ENCODE results near the gene NFYC.

NFYC gene

DNA sequence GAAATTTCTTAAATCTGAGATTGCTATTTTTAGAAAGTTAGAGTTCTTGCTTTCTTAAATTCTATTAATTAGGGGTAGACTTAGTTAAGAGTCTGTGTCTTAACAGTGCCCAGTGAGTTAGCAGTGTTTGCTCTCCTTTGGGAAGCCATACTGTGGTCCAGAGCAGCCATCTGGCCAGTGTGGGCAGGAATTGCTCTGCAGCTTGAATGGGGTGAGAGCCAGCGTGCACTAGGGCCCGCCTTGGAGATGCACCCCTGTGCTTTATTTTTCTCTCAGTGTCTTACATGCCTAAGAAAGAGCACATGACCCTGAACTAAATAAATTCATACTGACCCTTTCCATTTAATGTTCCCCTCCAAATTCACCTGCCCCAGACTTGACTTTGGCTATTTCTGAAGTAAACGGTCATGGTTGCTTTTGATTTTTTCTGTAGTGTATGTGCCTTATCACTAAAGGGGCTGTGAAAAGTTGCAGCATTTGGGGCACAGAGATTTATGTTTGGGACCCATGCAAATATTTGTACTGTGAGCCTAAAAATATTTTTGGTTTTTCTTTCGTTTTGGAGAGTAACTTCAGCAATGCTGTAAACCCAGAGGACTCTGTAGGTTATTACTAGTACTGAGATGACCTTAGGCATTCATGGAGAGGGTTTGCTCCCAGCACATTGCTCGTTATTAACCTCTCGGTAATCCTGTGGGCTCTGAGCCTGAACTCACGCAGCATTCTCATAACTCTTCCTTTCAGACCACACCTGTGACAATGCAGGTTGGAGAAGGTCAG lies 70.8 kb downstream of the NFYC start:
- no peak for FAIRE-seq

DNA sequence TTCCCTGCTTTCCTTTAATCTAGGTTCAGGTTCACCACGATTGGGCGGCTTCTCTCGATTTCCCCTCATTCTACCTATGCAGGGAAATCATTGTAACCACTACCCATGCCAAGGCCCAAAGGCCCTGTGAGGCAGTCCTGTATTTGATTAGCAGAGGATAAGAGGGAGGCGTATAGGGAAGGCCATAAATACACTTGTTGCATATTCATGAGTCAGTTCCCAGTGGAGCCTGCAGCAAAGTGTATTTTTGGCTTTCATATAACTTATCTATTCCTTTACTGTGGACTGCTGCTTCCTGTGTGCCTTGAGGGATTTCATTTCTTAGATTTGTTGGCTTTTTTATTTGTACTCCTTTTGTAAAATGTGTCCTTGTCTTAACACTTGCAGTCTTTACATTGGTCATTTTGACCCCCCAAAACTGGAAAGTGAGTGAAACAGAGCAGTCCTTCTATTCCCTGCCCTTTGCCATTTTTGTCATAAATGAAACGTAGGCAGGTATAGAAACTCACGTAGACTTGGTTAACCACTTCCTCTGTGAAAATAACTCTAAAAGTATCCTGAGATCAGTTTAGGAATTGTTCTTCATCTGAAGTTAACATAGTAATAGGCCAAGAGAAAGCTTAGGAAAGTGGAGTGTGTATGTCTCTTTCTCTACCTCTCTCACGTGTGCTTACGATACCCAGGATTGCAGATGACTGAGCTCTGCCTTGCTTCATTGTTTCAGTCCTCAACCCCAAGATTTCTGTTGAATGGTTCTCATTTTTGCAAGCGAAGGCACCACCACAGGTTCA lies 72.4 kb downstream of the NFYC start:
- no peak for FAIRE-seq

DNA sequence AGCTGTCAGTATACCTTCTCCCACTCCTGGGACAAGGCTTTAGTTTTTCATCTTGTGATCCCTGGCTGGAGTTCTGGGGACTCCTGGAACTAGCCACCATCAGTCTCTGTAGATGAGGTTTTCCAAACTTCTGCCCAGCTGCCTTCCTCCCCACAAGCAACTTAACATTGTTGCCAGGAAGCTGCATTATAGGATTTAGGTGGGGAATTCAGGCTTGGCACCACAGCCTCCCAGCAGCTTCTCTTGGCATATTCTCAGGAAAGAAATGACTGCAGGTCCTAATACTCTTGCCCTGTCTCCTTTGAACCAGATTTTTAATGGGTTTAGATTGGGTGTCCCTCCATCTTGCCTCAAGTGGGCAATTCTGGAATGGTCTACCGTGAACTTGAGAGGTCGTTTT lies 73.5 kb downstream of the NFYC start:
- FAIRE-seq, result no peak

- no peak for FAIRE-seq
Measured at GRCh38 chr1:40766017-40766416, 74.5 kb downstream of the NFYC start.

- FAIRE-seq, result no peak
Measured at GRCh38 chr1:40766560-40766959, 75.1 kb downstream of the NFYC start.

DNA sequence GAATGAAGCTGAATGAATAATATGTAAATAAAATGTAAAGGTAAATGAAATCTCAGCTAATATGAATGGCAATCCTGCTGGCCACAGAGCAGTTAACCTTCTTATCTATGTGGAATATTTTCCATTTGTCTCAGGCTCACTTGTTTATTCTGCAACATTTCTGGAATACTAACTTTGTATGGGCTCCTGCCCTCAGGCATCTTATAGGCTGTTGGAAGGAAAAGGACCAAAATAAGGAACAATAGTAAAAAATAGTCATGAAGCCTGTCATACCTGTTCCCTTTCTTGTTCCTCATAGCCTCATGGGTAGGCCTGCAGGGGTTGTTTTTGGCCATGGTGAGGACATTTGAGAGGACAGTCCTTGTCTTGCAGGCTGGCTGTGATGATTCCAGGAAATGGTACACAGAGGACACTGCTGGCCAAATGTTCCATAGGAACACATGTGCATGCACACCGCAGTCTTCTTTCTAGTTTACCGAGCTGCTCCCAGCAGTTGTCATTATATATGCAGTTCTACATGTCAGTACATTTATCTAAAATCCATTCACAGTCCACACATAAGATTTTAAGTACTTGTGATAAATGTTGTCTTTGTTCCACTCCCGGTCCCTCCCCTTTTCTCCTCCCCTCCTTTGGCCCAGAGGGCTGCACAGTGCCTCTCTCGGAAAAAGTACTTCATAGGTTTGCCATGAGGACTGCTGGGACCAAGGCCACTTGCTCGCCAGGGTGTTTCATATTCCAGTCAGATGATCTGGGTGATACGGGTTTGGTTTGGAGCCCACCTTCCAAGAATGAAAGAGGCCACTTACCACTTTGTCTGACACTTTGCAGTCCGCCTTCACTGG lies 76.9 kb downstream of the NFYC start:
- FAIRE-seq, result no peak

- FAIRE-seq, result no peak
Measured at GRCh38 chr1:40769815-40770214, 78.3 kb downstream of the NFYC start.

GRCh38 chr1:40770296-40771070 lies 79.0 kb downstream of the NFYC start:
- no peak for FAIRE-seq

DNA sequence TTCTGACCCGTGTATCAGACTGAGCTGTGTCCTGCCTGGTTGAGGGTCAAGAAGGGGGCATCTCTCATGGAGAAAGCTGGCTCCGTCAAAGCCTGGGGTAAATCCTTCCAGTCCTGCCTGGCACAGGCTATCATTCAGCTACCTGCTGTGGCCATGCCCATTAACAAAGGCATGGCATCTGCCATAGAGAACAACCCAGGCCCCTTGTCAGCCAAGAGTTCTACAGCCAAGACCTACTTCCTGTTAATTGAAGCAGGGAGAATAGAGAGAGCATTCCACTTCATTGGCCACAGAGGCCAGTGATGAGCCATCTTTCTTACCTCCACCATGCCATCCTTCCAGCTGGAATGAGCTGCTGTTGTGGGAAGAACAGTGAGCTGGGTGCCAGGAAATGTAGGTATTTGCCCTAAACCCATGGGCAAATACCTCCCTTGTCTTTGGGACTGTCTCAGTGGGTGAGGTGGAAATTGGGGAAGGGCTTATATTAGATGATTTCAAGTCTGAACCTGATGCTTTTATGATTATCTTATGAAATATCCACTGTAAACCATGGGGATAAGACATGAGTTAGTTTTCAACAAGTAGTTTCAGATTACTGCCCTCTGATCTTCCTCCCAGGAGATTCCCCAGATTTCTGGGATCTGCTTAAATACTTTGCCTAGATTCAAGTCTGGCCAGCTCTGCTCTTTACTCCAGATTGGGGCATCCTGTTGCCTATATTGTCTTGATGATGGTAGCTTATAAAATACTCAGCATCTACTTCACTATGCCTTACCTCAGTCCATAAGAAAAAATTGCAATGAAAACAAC lies 80.8 kb downstream of the NFYC start:
- FAIRE-seq, result no peak

- no peak for FAIRE-seq
Measured at GRCh38 chr1:40773748-40774265, 82.3 kb downstream of the NFYC start.

- no peak for FAIRE-seq
Measured at GRCh38 chr1:40774266-40774998, 82.9 kb downstream of the NFYC start.

DNA sequence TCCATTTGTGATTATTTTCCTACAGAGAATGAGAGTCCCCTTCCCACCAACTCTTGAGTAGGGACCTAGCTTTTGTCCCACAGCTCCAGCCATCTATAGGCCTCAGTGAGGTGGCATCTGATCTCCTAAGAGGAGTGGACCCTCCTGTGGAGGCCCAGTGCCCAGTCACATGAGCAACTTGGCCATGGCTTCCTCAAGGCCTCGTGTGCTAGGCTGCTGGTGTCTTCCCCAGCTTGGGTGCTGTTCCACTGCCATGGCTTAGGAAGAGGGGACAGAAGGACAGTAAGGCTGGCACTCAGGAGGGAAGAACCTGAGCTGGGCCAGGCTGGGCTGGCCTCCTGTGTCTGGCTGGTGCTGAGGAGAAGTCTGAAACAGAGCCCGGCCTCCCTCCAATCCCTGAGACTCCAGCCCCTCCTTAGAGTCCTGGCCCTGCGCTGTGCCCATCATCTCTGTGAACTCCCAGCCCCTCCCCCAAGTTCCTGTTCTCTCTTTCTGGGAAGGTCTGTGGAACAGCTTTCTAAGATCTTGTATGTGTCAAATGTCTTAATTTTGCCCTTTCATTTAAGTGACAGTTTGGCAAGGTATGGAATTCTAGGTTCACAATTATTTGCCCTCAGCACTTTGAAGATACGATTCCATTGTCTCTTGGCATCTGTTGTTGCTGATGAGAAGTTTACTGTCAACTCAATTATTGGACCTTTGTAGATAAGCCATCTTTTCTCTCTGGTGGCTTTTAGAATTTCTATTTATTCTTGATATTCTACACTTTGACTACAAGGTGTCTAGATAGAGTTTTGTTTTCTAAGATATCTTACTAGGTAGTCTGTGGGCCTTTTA lies 85.0 kb downstream of the NFYC start:
- FAIRE-seq, result no peak

GRCh38 chr1:40777224-40777970 lies 85.9 kb downstream of the NFYC start:
- no peak for FAIRE-seq

GRCh38 chr1:40780678-40781607 lies 89.4 kb downstream of the NFYC start:
- no peak for FAIRE-seq

DNA sequence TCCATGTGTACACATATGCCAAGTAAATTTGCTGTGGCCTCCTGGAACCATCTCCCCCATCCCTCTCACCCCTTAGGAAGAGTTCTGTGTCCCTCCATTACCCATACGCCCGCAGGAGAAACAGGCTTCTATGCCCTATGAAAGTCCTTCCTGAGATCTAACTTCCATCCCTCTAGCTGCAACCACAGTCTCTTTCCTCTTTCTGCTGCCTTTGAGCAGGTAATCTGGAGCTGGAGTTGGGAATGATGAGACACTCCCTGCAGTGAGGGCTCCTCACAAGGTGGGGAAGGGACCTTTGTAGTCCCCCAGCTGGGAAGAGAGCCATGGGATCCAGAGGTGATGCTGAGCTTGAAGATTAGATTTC lies 90.1 kb downstream of the NFYC start:
- FAIRE-seq, result no peak

GRCh38 chr1:40782371-40782956 lies 91.0 kb downstream of the NFYC start:
- FAIRE-seq, result no peak

All from A204.1 (cell line).